ENCODE data around the gene SH3GL1. TPM values are rescaled to one million over a fixed set of nuclear protein-coding genes. Genes with fewer than 3 reads are reported as not detected.

SH3GL1 gene
- total and polyA plus RNA-seq, 12 donors = 20.9 to 112 (median 87.4) TPM

DNA sequence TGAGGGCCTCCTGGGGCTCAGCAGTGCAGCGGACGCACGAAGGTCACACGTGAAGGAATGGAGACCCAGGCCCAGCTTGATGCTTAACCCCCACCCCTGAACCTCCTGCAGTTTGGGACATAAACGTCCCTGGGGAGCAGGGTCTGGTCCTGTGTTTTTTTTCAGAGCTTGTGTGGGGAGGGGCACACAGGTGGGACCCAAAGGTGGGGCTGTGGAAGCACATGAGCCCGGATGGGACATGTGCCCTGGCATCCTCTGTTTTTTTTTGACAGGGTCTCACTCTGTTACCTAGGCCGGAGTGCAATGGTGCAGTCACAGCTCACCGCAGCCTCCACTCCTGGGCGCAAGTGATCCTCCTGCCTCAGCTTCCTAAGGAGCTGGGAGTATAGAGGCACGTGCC is 36.8 kb upstream of the SH3GL1 start:
- no peaks in the 10 kb centered on the region for H3K27me3 ChIP-seq
- TF ChIP-seq POLR2A (IDR thresholded peaks at IDR 0.05) = no peak
- TF ChIP-seq CTCF (IDR thresholded peaks at IDR 0.05) = no peak
- no peaks in the 10 kb centered on the region for H3K4me1 ChIP-seq (replicated peaks in 1 of 2)
- H3K9me3 ChIP-seq (replicated peaks in 1 of 3) = no peaks in the 10 kb centered on the region
- no peak for DNase-seq
- H3K36me3 ChIP-seq (replicated peaks in 1 of 2) = no peaks in the 10 kb centered on the region
- no peak overlapping the region for H3K27ac ChIP-seq
- 95 to 100% (median 96%) methylated on average over 4 to 10 of the region's 10 CpGs for WGBS, 4 donors
- H3K4me3 ChIP-seq = no peak overlapping the region
- intact Hi-C loops (cut with DNase I) = no loop called here

- DNase-seq = no peak
- 86 to 98% (median 91%) methylated on average over 1 to 7 of the region's 7 CpGs for WGBS, 4 donors
- no peaks in the 10 kb centered on the region for H3K9me3 ChIP-seq (replicated peaks in 1 of 3)
- H3K27me3 ChIP-seq = no peaks in the 10 kb centered on the region
- H3K27ac ChIP-seq = no peak overlapping the region
- no peaks in the 10 kb centered on the region for H3K4me1 ChIP-seq (replicated peaks in 1 of 2)
- TF ChIP-seq CTCF (IDR thresholded peaks at IDR 0.05) = no peak
- TF ChIP-seq POLR2A (IDR thresholded peaks at IDR 0.05) = no peak
- no peak overlapping the region for H3K4me3 ChIP-seq
- intact Hi-C loops (cut with DNase I) = no loop called here
- no peaks in the 10 kb centered on the region for H3K36me3 ChIP-seq (replicated peaks in 1 of 2)
Measured at GRCh38 chr19:4436231-4436630, 35.9 kb upstream of the SH3GL1 start.

GRCh38 chr19:4434391-4434790 is 34.0 kb upstream of the SH3GL1 start:
- intact Hi-C loops (cut with DNase I) = no loop called here
- WGBS, 4 donors = 91 to 95% (median 92%) methylated on average over 9 of the region's 9 CpGs
- Histone ChIP-seq H3K27ac (no peak overlapping the region), H3K4me3 (no peak overlapping the region), H3K4me1 (replicated peaks in 1 of 2) (no peaks in the 10 kb centered on the region), H3K36me3 (replicated peaks in 1 of 2) (no peaks in the 10 kb centered on the region), H3K27me3 (no peaks in the 10 kb centered on the region), H3K9me3 (replicated peaks in 1 of 3) (no peaks in the 10 kb centered on the region)
- TF ChIP-seq CTCF (IDR thresholded peaks at IDR 0.05) = no peak
- TF ChIP-seq POLR2A (IDR thresholded peaks at IDR 0.05) = no peak
- no peak for DNase-seq

GRCh38 chr19:4432918-4433506 is 32.7 kb upstream of the SH3GL1 start:
- 90 to 96% (median 94%) methylated on average over 13 to 28 of the region's 28 CpGs for WGBS, 4 donors
- Histone ChIP-seq H3K9me3 (replicated peaks in 1 of 3) (no peaks in the 10 kb centered on the region), H3K36me3 (replicated peaks in 1 of 2) (no peaks in the 10 kb centered on the region), H3K4me3 (no peak overlapping the region), H3K27ac (no peak overlapping the region), H3K27me3 (no peaks in the 10 kb centered on the region), H3K4me1 (replicated peaks in 1 of 2) (no peaks in the 10 kb centered on the region)
- TF ChIP-seq POLR2A (IDR thresholded peaks at IDR 0.05) (no peak), CTCF (IDR thresholded peaks at IDR 0.05) (no peak)
- intact Hi-C loops (cut with DNase I) = no loop called here
- DNase-seq = no peak
